CD8-positive, alpha-beta memory T cell (primary cell): ENCODE measurements around the gene ATP6V1C2. TPM values are rescaled to one million over a fixed set of nuclear protein-coding genes. Genes with fewer than 3 reads are reported as not detected.

ENCODE experiments used
- CTCF ChIA-PET: fragments of 350-600 bp; sonication (Branson Sonifier 250); formaldehyde crosslinking; loops from one replicate; lab custom pipeline; 2021; ENCODE audit warnings: antibody characterized with exemption; lab: Charles Lee
- POLR2A ChIA-PET: fragments of 350-600 bp; sonication (Branson Sonifier 250); formaldehyde crosslinking; loops from one replicate; lab custom pipeline; 2021; ENCODE audit warnings: antibody characterized with exemption; lab: Charles Lee
- DNase-seq, 5 donors: peaks; one replicate each; pipeline versions ENCODE4 v3.0.0 to v3.0.0-alpha.2; 2020 to 2022; ENCODE audit warnings: mixed read lengths in 1 of 5
- H3K27ac ChIP-seq: one replicate; pipeline ENCODE4 v1.7.0; 2013; ENCODE audit warnings: low read depth, mild to moderate bottlenecking, low read length, moderate library complexity
- H3K27me3 ChIP-seq: 2 replicates; pipeline ENCODE4 v1.7.0; 2013; ENCODE audit warnings: low read length, mild to moderate bottlenecking; ENCODE audit not compliant: insufficient read depth, poor library complexity, severe bottlenecking
- H3K36me3 ChIP-seq: 2 replicates; pipeline ENCODE4 v1.7.0; 2013; ENCODE audit warnings: mild to moderate bottlenecking, low read length, moderate library complexity; ENCODE audit not compliant: insufficient read depth
- H3K4me1 ChIP-seq: 2 replicates; pipeline ENCODE4 v1.7.0; 2013; ENCODE audit warnings: mild to moderate bottlenecking, low read length, moderate library complexity; ENCODE audit not compliant: insufficient read depth
- H3K4me3 ChIP-seq: 2 replicates; pipeline ENCODE4 v1.7.0; 2013; ENCODE audit warnings: mild to moderate bottlenecking, low read length
- H3K9me3 ChIP-seq: 2 replicates; pipeline ENCODE4 v1.7.0; 2013; ENCODE audit warnings: mild to moderate bottlenecking, low read length
- H3K27ac Mint-ChIP-seq, 8 donors: one replicate each; pipeline ENCODE4 v1.8.0; 2020 to 2021; ENCODE audit warnings: mixed read lengths in 8 of 8, mild to moderate bottlenecking in 6 of 8, inconsistent platforms in 3 of 8, moderate library complexity in 3 of 8
- H3K27me3 Mint-ChIP-seq, 2 donors: one replicate each; pipeline ENCODE4 v1.8.0; 2020 to 2021; ENCODE audit warnings: mixed read lengths in 2 of 2, mild to moderate bottlenecking in 1 of 2, moderate library complexity in 1 of 2
- H3K36me3 Mint-ChIP-seq, 3 donors: one replicate each; pipeline ENCODE4 v1.8.0; 2020 to 2021; ENCODE audit warnings: mixed read lengths in 3 of 3, inconsistent platforms in 1 of 3, mild to moderate bottlenecking in 1 of 3
- H3K4me1 Mint-ChIP-seq, 3 donors: one replicate each; pipeline ENCODE4 v1.8.0; 2020 to 2021; ENCODE audit warnings: mixed read lengths in 3 of 3, inconsistent platforms in 1 of 3, mild to moderate bottlenecking in 1 of 3
- H3K4me3 Mint-ChIP-seq, 7 donors: one replicate each; pipeline ENCODE4 v1.8.0; 2020 to 2021; ENCODE audit warnings: mixed read lengths in 7 of 7, mild to moderate bottlenecking in 6 of 7, moderate library complexity in 4 of 7, inconsistent platforms in 2 of 7
- H3K9me3 Mint-ChIP-seq, 5 donors: one replicate each; pipeline ENCODE4 v1.8.0; 2020 to 2022; ENCODE audit warnings: mixed read lengths in 5 of 5, mild to moderate bottlenecking in 3 of 5, moderate library complexity in 2 of 5, inconsistent platforms in 1 of 5
- polyA plus RNA-seq: library from polyadenylated mRNA; unstranded; fragments of 300-500 nt; fragmentation: Illumina TruSeq; gene quantifications from one replicate; pipeline ENCODE4 v1.2.3, GENCODE V29; 2021
- total RNA-seq, 2 experiments: library from RNA; stranded (reverse); gene quantifications; one replicate each; pipeline ENCODE4 v1.2.3, GENCODE V29; 2021

Gene ATP6V1C2
- total and polyA plus RNA-seq, 3 experiments from 2014 or later: 0.09 to 0.24 TPM; not detected in 1

GRCh38 chr2:10831400-10831985, 110.1 kb downstream of the ATP6V1C2 start:
- Histone ChIP-seq H3K4me3 (no peak overlapping the region), H3K36me3 (no peaks in the 10 kb centered on the region), H3K27me3 (no peaks in the 10 kb centered on the region), H3K9me3 (no peaks in the 10 kb centered on the region), H3K4me1 (peaks cover 9% of the 10 kb centered on the region), H3K27ac (no peak overlapping the region)
- Mint-ChIP-seq H3K36me3 (no peaks in the 10 kb centered on the region), H3K4me1 (peaks cover 5 to 8% (median 5%) of the 10 kb centered on the region in 3 donors), H3K27ac (no peak overlapping the region), H3K4me3 (no peak overlapping the region), H3K27me3 (peaks cover 16 to 37% of the 10 kb centered on the region in 2 donors), H3K9me3 (no peaks in the 10 kb centered on the region)
- ChIA-PET POLR2A (interaction anchor here (0.8 kb wide), 1 partner anchor 19 kb away, joined by 3 read pairs; the partner anchor contains the start of gene PDIA6), CTCF (interaction anchor here (1.1 to 9.2 kb wide), 9 partner anchors 9 to 753 kb away, joined by 3 to 231 read pairs (median 7); a partner anchor contains a TSS)
- DNase-seq: no peak

GRCh38 chr2:10832203-10832936, 110.9 kb downstream of the ATP6V1C2 start:
- Mint-ChIP-seq H3K27ac (peak overlapping the region in 1 of 8 donors; percentile 50), H3K27me3 (peaks cover 15 to 41% of the 10 kb centered on the region in 2 donors), H3K9me3 (no peaks in the 10 kb centered on the region), H3K4me1 (peaks cover 5 to 8% (median 5%) of the 10 kb centered on the region in 3 donors), H3K4me3 (peak overlapping the region in 3 of 7 donors; percentile 13 to 51 (median 23)), H3K36me3 (no peaks in the 10 kb centered on the region)
- POLR2A ChIA-PET: interaction anchor here (0.8 kb wide), 1 partner anchor 20 kb away, joined by 3 read pairs; the partner anchor contains the start of gene PDIA6
- H3K27me3 ChIP-seq: no peaks in the 10 kb centered on the region
- DNase-seq: peak; percentile 67 to 83 (median 72)
- H3K27ac ChIP-seq: no peak overlapping the region
- no peak overlapping the region for H3K4me3 ChIP-seq
- CTCF ChIA-PET: interaction anchor here (0.6 to 9.2 kb wide), 22 partner anchors 8 to 752 kb away, joined by 3 to 231 read pairs (median 4); partner anchors contain the start of gene PDIA6
- H3K9me3 ChIP-seq: no peaks in the 10 kb centered on the region
- no peaks in the 10 kb centered on the region for H3K36me3 ChIP-seq
- H3K4me1 ChIP-seq: peaks cover 9% of the 10 kb centered on the region

- CTCF ChIA-PET: interaction anchor here (0.6 to 9.2 kb wide), 22 partner anchors 9 to 751 kb away, joined by 3 to 231 read pairs (median 4); partner anchors contain the start of gene PDIA6
- Histone ChIP-seq H3K4me3 (no peak overlapping the region), H3K9me3 (no peaks in the 10 kb centered on the region), H3K27ac (no peak overlapping the region), H3K27me3 (no peaks in the 10 kb centered on the region), H3K4me1 (peaks cover 9% of the 10 kb centered on the region), H3K36me3 (no peaks in the 10 kb centered on the region)
- Mint-ChIP-seq H3K4me3 (no peak overlapping the region), H3K4me1 (peaks cover 5 to 8% (median 5%) of the 10 kb centered on the region in 3 donors), H3K27me3 (peaks cover 17 to 43% of the 10 kb centered on the region in 2 donors), H3K9me3 (no peaks in the 10 kb centered on the region), H3K36me3 (no peaks in the 10 kb centered on the region), H3K27ac (no peak overlapping the region)
- POLR2A ChIA-PET: no interaction called here
- no peak for DNase-seq
Measured at GRCh38 chr2:10833021-10833420, 111.6 kb downstream of the ATP6V1C2 start.

GRCh38 chr2:10834068-10834655, 112.7 kb downstream of the ATP6V1C2 start:
- no peak overlapping the region for H3K27ac Mint-ChIP-seq
- peaks cover 5 to 8% (median 5%) of the 10 kb centered on the region in 3 donors for H3K4me1 Mint-ChIP-seq
- ChIA-PET CTCF (interaction anchor here (0.8 to 9.2 kb wide), 5 partner anchors 10 to 292 kb away, joined by 3 to 231 read pairs (median 4); a partner anchor contains a TSS), POLR2A (no interaction called here)
- Histone ChIP-seq H3K4me1 (peaks cover 9% of the 10 kb centered on the region), H3K27me3 (no peaks in the 10 kb centered on the region), H3K4me3 (no peak overlapping the region), H3K36me3 (no peaks in the 10 kb centered on the region), H3K9me3 (no peaks in the 10 kb centered on the region), H3K27ac (no peak overlapping the region)
- H3K9me3 Mint-ChIP-seq: no peaks in the 10 kb centered on the region
- no peak for DNase-seq
- no peak overlapping the region for H3K4me3 Mint-ChIP-seq
- no peaks in the 10 kb centered on the region for H3K36me3 Mint-ChIP-seq
- peaks cover 20 to 48% of the 10 kb centered on the region in 2 donors for H3K27me3 Mint-ChIP-seq

Other genes with a start within 250 kb of the ATP6V1C2 start
- gene NOL10, start 31.7 kb upstream of the ATP6V1C2 start, total RNA-seq: 10 to 100 TPM; 49.8 to 50.1 TPM
- gene NOL10, start 31.7 kb upstream of the ATP6V1C2 start, polyA plus RNA-seq: 21.0 TPM
- gene PDIA6, start 91.2 kb downstream of the ATP6V1C2 start, total RNA-seq: 100 to 1,000 TPM; 178 to 181 TPM
- gene PDIA6, start 91.2 kb downstream of the ATP6V1C2 start, polyA plus RNA-seq: 158 TPM
- gene KCNF1, start 190.3 kb downstream of the ATP6V1C2 start, total RNA-seq: not detected
- not detected for gene KCNF1, start 190.3 kb downstream of the ATP6V1C2 start, polyA plus RNA-seq